Measurements from ENCODE around the gene FLNC.

Gene FLNC

DNA sequence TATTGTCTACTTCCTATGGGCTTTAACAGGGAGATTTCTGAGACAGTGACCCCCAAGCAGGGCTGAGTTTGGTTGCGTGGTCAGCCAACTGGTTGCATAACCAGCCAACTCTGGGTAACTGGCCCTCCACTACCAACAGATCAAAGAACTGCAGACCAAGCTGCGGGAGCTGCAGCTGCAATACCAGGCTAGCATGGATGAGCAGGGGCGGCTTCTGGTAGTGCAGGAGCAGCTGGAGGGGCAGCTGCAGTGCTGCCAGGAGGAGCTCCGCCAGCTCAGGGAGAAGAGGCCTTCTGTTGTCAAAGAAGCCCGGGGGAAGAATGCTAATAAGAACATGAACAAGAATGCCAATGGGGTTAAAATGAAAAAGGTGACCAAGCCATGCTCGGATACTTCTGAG, 15.7 kb upstream of the FLNC start:
- DNase-seq (no peak), ATAC-seq (no peak)
- Mint-ChIP-seq H3K27me3 (no peaks in the 10 kb centered on the region), H3K27ac (no peak overlapping the region), H3K4me3 (no peak overlapping the region), H3K9me3 (no peaks in the 10 kb centered on the region), H3K4me1 (peaks cover 6% of the 10 kb centered on the region)

GRCh38 chr7:128815289-128815942, 14.8 kb upstream of the FLNC start:
- H3K9me3 Mint-ChIP-seq = no peaks in the 10 kb centered on the region
- ATAC-seq (no peak), DNase-seq (no peak)
- no peak overlapping the region for H3K27ac Mint-ChIP-seq
- peaks cover 15% of the 10 kb centered on the region for H3K4me1 Mint-ChIP-seq
- no peaks in the 10 kb centered on the region for H3K27me3 Mint-ChIP-seq
- no peak overlapping the region for H3K4me3 Mint-ChIP-seq

DNA sequence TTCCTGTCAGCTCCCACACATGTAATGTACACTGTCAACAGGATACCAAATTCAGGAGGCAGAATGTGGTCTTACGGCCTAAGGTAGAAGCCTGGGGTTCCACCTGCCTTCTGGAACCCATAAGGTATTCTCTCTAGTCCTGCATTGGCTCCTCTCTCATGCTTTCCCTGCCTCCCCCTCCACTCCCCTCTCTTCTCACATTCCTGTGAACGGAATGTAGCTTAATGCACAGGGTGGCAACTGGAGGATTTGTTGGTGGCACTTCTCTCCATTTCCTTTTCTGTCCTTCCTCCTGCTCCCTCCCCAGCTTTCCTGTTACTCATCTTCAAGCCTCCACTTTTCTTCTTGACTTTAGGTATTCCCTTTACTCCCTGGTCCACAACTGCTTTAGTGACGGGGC, 11.5 kb upstream of the FLNC start:
- no peaks in the 10 kb centered on the region for H3K27me3 Mint-ChIP-seq
- no peak for ATAC-seq
- H3K4me1 Mint-ChIP-seq = peaks cover 18% of the 10 kb centered on the region
- DNase-seq = no peak
- no peak overlapping the region for H3K4me3 Mint-ChIP-seq
- no peak overlapping the region for H3K27ac Mint-ChIP-seq
- no peaks in the 10 kb centered on the region for H3K9me3 Mint-ChIP-seq

GRCh38 chr7:128821724-128822123, 8.5 kb upstream of the FLNC start:
- H3K27ac Mint-ChIP-seq = no peak overlapping the region
- H3K27me3 Mint-ChIP-seq = peaks cover 5% of the 10 kb centered on the region
- H3K4me3 Mint-ChIP-seq = no peak overlapping the region
- H3K9me3 Mint-ChIP-seq = no peaks in the 10 kb centered on the region
- ATAC-seq (no peak), DNase-seq (no peak)
- H3K4me1 Mint-ChIP-seq = peaks cover 18% of the 10 kb centered on the region

DNA sequence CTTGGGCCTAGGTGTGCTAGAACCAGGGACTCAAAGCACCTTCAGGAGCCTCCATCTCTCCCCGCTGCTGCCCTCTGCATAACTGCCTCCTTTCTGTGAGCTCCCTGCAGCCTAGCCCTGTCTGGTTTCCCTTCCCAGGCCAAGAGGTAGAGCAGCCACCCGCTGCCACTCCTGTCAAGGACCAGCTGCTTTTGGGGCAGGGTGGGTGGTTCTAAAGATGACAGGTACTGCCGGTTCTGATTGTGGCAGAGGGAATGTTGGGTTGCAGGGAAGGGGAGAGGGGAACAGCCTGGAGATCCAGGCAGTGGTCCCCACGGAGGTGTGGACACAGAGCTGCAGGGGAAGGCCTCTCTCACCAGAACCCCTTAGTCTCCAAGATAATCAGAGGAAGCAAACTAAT, 3.7 kb upstream of the FLNC start:
- Mint-ChIP-seq H3K27ac (no peak overlapping the region), H3K27me3 (peaks cover 53% of the 10 kb centered on the region), H3K9me3 (no peaks in the 10 kb centered on the region), H3K4me1 (peaks cover 23% of the 10 kb centered on the region), H3K4me3 (no peak overlapping the region)
- no peak for DNase-seq
- no peak for ATAC-seq

DNA sequence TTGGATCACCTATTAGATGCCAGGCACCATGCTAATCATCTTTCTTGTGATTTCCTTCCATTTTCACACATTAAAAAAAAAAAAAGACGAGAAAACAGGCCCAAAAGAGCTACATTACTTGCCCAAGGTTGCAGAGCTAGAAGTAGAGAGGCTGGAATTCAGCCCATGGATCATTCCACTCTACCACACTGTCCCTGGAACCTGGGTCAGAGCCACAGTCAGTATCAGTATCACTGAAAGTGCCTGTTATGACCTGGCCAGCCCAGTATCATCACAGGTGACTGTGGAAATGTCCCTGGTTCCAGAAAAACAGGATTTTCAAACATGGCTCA, 3.3 kb upstream of the FLNC start:
- no peak overlapping the region for H3K4me3 Mint-ChIP-seq
- DNase-seq (no peak), ATAC-seq (no peak)
- peaks cover 57% of the 10 kb centered on the region for H3K27me3 Mint-ChIP-seq
- H3K9me3 Mint-ChIP-seq = no peaks in the 10 kb centered on the region
- H3K4me1 Mint-ChIP-seq = peaks cover 27% of the 10 kb centered on the region
- H3K27ac Mint-ChIP-seq = no peak overlapping the region

DNA sequence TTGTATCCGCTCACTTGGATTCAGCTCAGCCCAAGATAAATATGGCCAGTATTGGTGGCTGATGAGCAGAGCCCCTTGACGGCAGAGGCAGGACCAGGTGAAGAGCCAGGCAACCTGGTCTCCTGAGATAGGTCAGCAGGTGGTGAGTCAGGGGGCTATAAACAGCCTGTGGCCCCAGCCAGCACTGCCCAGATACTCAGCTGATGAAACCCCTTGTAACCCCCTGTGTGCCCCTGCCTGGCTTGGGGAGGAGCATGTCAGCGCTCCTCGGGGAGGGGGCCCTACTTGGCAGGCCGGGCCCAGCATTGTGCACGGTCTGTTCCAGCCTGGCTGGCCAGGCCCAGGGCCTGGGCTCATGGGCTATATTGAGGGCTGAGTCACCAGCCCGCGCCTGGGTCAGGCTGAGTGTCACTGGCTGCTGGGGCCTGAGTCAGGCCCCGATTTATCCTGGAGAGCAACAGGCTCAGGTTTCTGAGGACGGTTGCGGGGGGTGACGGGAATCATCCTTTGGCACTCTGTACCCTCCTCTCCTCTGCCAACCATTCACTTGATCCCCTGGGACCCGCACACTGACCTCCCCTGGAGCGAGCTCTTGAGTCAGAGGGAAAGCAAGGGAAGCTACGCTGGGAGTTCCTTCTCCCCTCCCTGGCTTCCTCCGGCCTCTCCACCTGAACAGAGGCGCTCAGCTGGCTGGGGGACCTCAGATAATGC, 2.8 kb upstream of the FLNC start:
- Mint-ChIP-seq H3K9me3 (no peaks in the 10 kb centered on the region), H3K27me3 (peaks cover 62% of the 10 kb centered on the region), H3K4me1 (peaks cover 32% of the 10 kb centered on the region), H3K27ac (peak overlapping the region in 1 of 2 donors; percentile 25), H3K4me3 (no peak overlapping the region)
- DNase-seq (no peak), ATAC-seq (no peak)

DNA sequence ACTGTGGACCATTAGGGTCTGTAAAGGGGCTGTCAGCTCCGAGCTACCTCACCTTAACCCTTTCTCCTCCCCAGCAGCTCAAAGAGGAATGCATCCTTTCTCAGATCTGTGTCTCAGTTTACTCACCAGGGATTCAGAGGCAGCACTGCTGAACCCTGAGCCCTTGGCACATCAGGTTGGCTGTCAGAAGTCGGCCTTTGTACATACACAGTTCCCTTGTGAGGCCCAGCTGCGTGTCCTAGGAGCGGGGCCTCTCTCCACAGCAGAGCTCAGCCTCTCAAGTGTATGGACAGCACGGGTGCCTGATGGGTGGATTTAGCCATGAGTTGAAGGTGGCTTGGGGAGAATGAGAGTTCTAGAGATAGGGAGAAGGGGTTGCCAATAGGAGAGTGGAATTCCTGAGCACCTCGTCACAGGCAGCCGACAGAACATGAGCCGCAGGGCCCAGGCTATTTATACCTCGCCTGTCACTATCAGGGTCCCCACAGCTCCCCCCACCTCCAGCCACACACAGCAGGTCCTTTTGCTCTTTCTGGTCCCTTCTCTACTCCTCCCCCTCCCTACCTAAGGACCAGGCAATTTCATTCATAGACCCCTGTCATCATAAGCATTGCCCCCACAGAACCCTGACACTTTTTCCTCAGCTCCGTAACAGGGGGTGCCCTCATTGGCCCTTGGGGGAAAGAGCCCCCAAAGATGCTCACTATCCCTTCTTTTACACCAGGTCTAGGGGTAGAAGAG, 2.1 kb upstream of the FLNC start:
- H3K4me1 Mint-ChIP-seq = peaks cover 37% of the 10 kb centered on the region
- DNase-seq (no peak), ATAC-seq (no peak)
- no peak overlapping the region for H3K27ac Mint-ChIP-seq
- H3K9me3 Mint-ChIP-seq = no peaks in the 10 kb centered on the region
- H3K4me3 Mint-ChIP-seq = no peak overlapping the region
- H3K27me3 Mint-ChIP-seq = peaks cover 66% of the 10 kb centered on the region

DNA sequence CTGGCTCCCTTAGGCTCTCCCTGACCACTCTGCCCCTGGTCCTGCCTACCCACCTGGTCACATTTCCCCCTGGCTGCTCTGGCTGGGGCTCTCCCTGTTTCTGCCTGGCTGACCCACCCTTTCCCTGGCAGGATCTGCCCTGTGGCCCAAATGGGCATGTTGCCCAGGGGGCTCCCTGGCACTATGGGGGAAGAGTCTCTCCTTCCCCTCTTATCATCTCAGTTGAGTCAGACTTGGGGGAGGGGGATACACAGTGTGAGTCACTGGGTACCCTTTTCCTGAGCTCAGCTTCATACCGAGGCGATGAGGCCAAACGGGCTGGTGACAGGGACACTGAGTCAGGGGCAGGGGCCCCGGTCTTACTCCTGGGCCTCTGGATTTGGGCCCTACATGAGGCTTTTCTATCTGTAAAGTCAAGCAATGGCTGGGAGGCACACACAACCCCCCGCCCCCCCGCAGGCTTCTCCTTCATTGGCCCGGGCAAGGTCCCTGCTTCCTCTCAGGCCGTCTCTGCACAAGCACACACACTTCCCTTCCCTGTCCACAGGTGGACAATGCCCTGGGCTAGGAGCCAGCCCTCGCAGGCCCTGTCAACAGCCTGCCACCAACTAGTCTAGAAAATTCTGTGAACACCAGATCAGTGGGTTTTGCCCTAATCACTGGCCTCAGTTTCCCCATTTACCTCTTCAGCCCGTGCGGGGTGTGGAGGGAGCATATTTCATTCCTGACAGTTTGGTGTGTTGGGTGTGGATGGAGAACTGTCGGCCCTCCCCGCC, 627 bp upstream of the FLNC start:
- H3K4me3 Mint-ChIP-seq = peak overlapping the region; percentile 15 to 45
- ATAC-seq (no peak), DNase-seq (no peak)
- peaks cover 44% of the 10 kb centered on the region for H3K4me1 Mint-ChIP-seq
- H3K9me3 Mint-ChIP-seq = no peaks in the 10 kb centered on the region
- H3K27ac Mint-ChIP-seq = peak overlapping the region in 1 of 2 donors; percentile 85
- H3K27me3 Mint-ChIP-seq = peaks cover 74% of the 10 kb centered on the region

DNA sequence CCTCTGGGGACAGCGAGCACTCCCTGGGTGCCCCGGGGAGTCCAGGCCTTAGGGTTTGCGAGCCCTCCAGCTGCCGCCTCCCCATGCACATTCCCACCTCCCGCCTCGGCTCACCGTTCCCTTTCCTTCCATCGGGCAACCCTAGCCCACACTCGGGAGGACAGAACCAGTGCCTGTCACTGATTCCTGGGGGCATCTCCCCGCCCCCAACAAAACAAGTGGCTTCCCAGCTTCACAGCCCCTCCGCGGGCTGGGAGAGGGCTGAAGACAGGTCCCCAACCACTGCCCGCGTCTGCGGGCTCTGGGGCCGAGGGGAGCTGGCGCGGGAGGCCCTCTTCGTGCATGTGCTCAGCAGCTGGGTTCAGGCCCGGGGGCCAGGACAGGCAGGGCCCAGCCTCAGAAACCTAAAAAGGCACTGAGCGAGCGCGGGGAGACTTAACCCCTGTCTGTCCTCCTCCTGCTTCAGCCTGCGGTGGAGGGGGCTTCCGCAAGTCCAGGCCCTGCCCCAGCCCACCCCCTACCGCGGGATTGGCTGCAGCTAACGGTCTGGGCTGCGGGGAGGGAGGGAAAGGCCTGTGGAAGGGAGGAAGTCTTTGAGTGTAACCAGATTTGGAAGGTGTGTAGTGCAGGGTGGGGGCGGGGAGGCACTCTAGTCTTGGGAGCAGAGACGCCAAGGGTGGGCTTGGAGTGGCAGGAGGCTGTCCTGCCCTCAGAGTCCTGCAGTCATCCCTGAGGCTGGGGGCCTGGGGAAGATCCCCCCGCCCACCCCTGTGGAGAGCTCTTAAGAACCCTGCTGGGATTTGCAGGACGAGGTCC, 1.2 kb downstream of the FLNC start:
- peak; percentile 29 for ATAC-seq

GRCh38 chr7:128831994-128832879, 2.0 kb downstream of the FLNC start:
- H3K4me1 Mint-ChIP-seq = peaks cover 44% of the 10 kb centered on the region
- peaks cover 63% of the 10 kb centered on the region for H3K27me3 Mint-ChIP-seq
- ATAC-seq (peak; percentile 22), DNase-seq (no peak)
- no peaks in the 10 kb centered on the region for H3K9me3 Mint-ChIP-seq
- peak overlapping the region in 1 of 2 donors; percentile 10 for H3K4me3 Mint-ChIP-seq
- H3K27ac Mint-ChIP-seq = no peak overlapping the region

More for the DNA sequence above, 1.2 kb downstream of the FLNC start:
- DNase-seq = peak in 1 of 2 donors; percentile 26
- peaks cover 44% of the 10 kb centered on the region for H3K4me1 Mint-ChIP-seq
- peaks cover 72% of the 10 kb centered on the region for H3K27me3 Mint-ChIP-seq
- peak overlapping the region; percentile 26 to 69 for H3K4me3 Mint-ChIP-seq
- no peak overlapping the region for H3K27ac Mint-ChIP-seq
- no peaks in the 10 kb centered on the region for H3K9me3 Mint-ChIP-seq

- Mint-ChIP-seq H3K4me1 (peaks cover 44% of the 10 kb centered on the region), H3K27me3 (peaks cover 58% of the 10 kb centered on the region), H3K9me3 (no peaks in the 10 kb centered on the region), H3K27ac (no peak overlapping the region), H3K4me3 (no peak overlapping the region)
- ATAC-seq (no peak), DNase-seq (no peak)
Measured at GRCh38 chr7:128832880-128833147, 2.6 kb downstream of the FLNC start.

- no peak overlapping the region for H3K27ac Mint-ChIP-seq
- no peaks in the 10 kb centered on the region for H3K9me3 Mint-ChIP-seq
- peaks cover 44% of the 10 kb centered on the region for H3K4me1 Mint-ChIP-seq
- peaks cover 52% of the 10 kb centered on the region for H3K27me3 Mint-ChIP-seq
- DNase-seq (no peak), ATAC-seq (no peak)
- no peak overlapping the region for H3K4me3 Mint-ChIP-seq
Measured at GRCh38 chr7:128833148-128833945, 3.1 kb downstream of the FLNC start.

GRCh38 chr7:128833946-128834325, 3.7 kb downstream of the FLNC start:
- H3K4me3 Mint-ChIP-seq = no peak overlapping the region
- H3K27me3 Mint-ChIP-seq = peaks cover 46% of the 10 kb centered on the region
- DNase-seq = no peak
- peaks cover 44% of the 10 kb centered on the region for H3K4me1 Mint-ChIP-seq
- H3K27ac Mint-ChIP-seq = no peak overlapping the region
- no peaks in the 10 kb centered on the region for H3K9me3 Mint-ChIP-seq
- ATAC-seq = no peak

All from stimulated activated naive CD8-positive, alpha-beta T cell treated with anti-CD3 and anti-CD28 coated beads, Interleukin-15, amount 100 ng/mL, for 72 hours (primary cell).